Activated CD8-positive, alpha-beta T cell treated with anti-CD3 and anti-CD28 coated beads for 36 hours (primary cell): ENCODE data around the gene GDF11. TPM values are rescaled to one million over a fixed set of nuclear protein-coding genes. Genes with fewer than 3 reads are reported as not detected.

Source experiments
- ATAC-seq: fragments of 200-7000 bp; cut with Tn5 transposase; one replicate; pipeline ENCODE4 v1.10.0; 2021; ENCODE audit warnings: mild to moderate bottlenecking, moderate library complexity
- CTCF ChIA-PET: fragments of 350-600 bp; sonication (Branson Sonifier 250); formaldehyde crosslinking; loops from one replicate; lab custom pipeline; 2021; ENCODE audit warnings: antibody characterized with exemption; lab: Charles Lee
- POLR2A ChIA-PET: fragments of 350-600 bp; sonication (Branson Sonifier 250); formaldehyde crosslinking; loops from one replicate; lab custom pipeline; 2021; ENCODE audit warnings: antibody characterized with exemption; lab: Charles Lee
- DNase-seq: peaks from one replicate; pipeline ENCODE4 v3.0.0-alpha.2; 2020
- H3K27ac Mint-ChIP-seq: one replicate; pipeline ENCODE4 v1.8.0; 2021; ENCODE audit warnings: mild to moderate bottlenecking, mixed read lengths
- H3K27me3 Mint-ChIP-seq: one replicate; pipeline ENCODE4 v1.8.0; 2021; ENCODE audit warnings: mixed read lengths
- H3K36me3 Mint-ChIP-seq: one replicate; pipeline ENCODE4 v1.8.0; 2021; ENCODE audit warnings: low read depth, mixed read lengths
- H3K4me1 Mint-ChIP-seq: one replicate; pipeline ENCODE4 v1.8.0; 2021; ENCODE audit warnings: low read depth, mixed read lengths
- H3K4me3 Mint-ChIP-seq: one replicate; pipeline ENCODE4 v1.8.0; 2021; ENCODE audit warnings: mild to moderate bottlenecking, moderate library complexity, mixed read lengths
- H3K9me3 Mint-ChIP-seq: one replicate; pipeline ENCODE4 v1.8.0; 2021; ENCODE audit warnings: mixed read lengths
- intact Hi-C: fragments of 100-400 bp; cut with micrococcal nuclease; formaldehyde crosslinking; loops from one replicate; pipeline ENCODE4 v1.10.0; 2022
- total RNA-seq, 2 experiments: library from RNA; stranded (reverse); gene quantifications; one replicate each; pipeline ENCODE4 v1.2.3, GENCODE V29; 2021
- TF ChIP-seq, protein P1 (sequence below): fragments of 200-600 bp; IDR thresholded peaks from one replicate; pipeline ENCODE4 v1.8.0; 2022; ENCODE audit warnings: antibody characterized with exemption, mild to moderate bottlenecking

Gene GDF11
- total RNA-seq, 2 experiments from 2014 or later = 7.4 to 9.3 TPM

DNA sequence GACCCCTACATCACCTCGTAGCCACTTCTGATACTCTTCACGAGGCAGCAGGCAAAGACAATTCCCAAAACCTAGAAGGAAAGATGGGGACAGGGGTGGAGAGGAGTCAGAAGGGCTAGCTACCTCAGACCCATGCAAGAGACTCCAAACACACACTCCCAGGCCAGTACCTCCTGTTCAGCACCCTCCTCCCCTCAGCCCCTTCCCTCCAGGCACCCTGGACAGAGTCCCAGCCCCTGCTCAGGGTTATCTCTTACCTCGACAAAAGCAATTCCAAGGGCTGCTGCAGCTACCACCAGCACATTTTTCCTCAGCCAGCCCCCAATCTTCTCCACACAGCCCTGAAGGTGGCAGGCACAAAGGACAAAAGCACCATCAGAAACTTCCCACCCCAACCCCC lies 17.4 kb upstream of the GDF11 start:
- H3K9me3 Mint-ChIP-seq = no peaks in the 10 kb centered on the region
- H3K36me3 Mint-ChIP-seq = peaks cover 6% of the 10 kb centered on the region
- H3K27me3 Mint-ChIP-seq = no peaks in the 10 kb centered on the region
- TF ChIP-seq, protein P1, sequence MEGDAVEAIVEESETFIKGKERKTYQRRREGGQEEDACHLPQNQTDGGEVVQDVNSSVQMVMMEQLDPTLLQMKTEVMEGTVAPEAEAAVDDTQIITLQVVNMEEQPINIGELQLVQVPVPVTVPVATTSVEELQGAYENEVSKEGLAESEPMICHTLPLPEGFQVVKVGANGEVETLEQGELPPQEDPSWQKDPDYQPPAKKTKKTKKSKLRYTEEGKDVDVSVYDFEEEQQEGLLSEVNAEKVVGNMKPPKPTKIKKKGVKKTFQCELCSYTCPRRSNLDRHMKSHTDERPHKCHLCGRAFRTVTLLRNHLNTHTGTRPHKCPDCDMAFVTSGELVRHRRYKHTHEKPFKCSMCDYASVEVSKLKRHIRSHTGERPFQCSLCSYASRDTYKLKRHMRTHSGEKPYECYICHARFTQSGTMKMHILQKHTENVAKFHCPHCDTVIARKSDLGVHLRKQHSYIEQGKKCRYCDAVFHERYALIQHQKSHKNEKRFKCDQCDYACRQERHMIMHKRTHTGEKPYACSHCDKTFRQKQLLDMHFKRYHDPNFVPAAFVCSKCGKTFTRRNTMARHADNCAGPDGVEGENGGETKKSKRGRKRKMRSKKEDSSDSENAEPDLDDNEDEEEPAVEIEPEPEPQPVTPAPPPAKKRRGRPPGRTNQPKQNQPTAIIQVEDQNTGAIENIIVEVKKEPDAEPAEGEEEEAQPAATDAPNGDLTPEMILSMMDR = no peak
- intact Hi-C loops = no loop called here
- ATAC-seq (no peak), DNase-seq (no peak)
- POLR2A ChIA-PET = interaction anchor here (0.6 to 1.9 kb wide), 3 partner anchors 10 to 13 kb away, joined by 3 to 6 read pairs (median 4); no protein-coding TSS in a partner anchor
- no peak overlapping the region for H3K4me3 Mint-ChIP-seq
- peak overlapping the region; percentile 50 for H3K27ac Mint-ChIP-seq
- peaks cover 29% of the 10 kb centered on the region for H3K4me1 Mint-ChIP-seq
- CTCF ChIA-PET = interaction anchor here (0.9 to 7.1 kb wide), 7 partner anchors 9 to 80 kb away, joined by 3 to 87 read pairs (median 7); partner anchors contain the start of gene BLOC1S1

DNA sequence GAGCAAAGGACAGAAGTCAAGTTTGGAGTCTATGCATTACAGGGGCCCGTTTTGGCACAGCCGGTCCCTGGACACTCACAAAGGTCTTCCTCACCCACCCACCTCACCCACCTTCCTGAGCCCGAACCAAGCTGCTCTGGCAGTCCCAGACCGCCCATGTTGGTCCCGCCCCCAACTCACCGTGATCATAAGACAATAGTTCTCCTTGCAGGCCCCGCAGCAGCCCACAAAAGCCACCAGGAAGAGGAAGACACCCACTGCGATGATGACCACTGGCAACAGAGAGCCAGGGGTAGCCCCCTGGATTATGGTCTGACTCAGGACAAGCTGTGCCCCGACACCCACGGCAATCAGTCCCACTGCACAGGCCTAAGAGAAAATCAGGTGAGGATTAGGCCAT lies 16.0 kb upstream of the GDF11 start:
- Mint-ChIP-seq H3K4me3 (peak overlapping the region; percentile 85), H3K36me3 (peaks cover 7% of the 10 kb centered on the region), H3K9me3 (no peaks in the 10 kb centered on the region), H3K27ac (peak overlapping the region; percentile 82), H3K4me1 (peaks cover 33% of the 10 kb centered on the region), H3K27me3 (no peaks in the 10 kb centered on the region)
- POLR2A ChIA-PET = interaction anchor here (5.0 kb wide), 1 partner anchor 8 kb away, joined by 44 read pairs; the partner anchor contains the start of genes BLOC1S1 and RDH5
- no peak for DNase-seq
- TF ChIP-seq, protein P1 = no peak
- ATAC-seq = no peak
- CTCF ChIA-PET = no interaction called here
- intact Hi-C loops = no loop called here

DNA sequence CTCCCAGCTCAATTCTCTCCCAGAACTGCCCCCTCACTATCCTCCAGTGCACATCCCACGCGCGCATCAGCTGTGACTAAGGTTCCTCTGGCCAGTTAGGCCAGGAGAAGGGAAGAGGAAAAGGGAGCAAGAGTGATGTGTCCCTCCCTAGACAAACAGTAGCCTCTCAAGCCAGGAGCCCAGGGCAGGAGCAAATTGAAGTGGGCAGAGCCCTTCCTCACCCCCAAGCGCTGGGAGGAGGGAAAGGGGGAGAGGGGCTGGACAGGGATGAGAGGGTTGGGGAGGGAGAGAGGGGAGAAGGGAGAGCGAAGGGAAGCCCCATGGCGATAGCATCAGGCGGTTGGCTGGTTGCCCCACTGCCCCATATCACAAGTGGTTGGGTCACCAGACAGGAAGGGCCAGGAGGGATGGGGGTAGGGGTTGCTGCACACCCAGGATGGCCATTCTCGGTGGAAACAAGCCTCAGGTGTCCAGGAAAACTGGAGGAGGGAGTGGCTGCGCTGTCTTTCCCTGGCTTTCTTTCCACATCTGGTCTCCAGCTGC lies 15.2 kb upstream of the GDF11 start:
- no peaks in the 10 kb centered on the region for H3K27me3 Mint-ChIP-seq
- peaks cover 33% of the 10 kb centered on the region for H3K4me1 Mint-ChIP-seq
- no peak for ATAC-seq
- H3K4me3 Mint-ChIP-seq = peak overlapping the region; percentile 85
- POLR2A ChIA-PET = interaction anchor here (1.2 to 5.0 kb wide), 2 partner anchors 9 to 16 kb away, joined by 4 to 44 read pairs; partner anchors contain the start of genes BLOC1S1 and RDH5
- DNase-seq = no peak
- no peaks in the 10 kb centered on the region for H3K9me3 Mint-ChIP-seq
- peak overlapping the region; percentile 82 for H3K27ac Mint-ChIP-seq
- TF ChIP-seq, protein P1 = no peak
- CTCF ChIA-PET = no interaction called here
- intact Hi-C loops = no loop called here
- H3K36me3 Mint-ChIP-seq = peaks cover 7% of the 10 kb centered on the region

DNA sequence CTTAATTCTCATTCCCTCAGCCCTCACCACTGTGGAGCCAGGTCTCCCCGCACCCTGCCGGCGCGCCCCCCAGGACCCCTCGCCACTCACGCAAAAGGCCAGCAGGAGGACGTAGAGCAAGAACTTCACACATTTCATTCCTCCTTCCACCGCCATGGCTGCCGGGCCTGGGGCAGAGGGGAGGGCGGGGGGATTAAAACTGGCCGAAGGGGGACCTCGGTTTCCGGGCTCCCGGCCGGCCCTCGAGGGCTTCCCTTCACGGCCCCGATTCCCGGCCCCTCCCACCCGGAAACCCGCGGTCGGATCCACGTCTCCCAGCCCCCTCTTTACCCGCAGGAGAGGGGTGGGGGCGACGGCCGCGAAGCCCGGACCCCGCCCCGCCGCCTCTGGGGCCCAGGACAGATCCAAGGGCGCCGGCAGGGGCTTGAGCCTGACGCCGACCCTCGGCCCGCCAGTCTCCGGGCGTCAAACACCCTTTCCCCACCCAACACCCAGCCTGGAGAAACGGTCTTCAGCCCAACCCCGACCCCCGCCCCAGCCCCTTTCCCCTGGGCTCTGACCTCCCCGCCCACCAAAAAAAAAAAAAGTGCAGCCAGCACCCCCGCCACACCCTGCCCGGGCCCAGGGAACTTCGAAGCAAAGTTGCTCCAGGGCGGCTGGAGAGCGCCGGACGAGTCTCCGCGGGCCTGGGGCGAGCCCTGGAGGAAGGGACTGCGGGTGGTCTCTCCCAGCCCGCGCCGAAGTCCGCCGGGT lies 14.6 kb upstream of the GDF11 start:
- H3K4me1 Mint-ChIP-seq = peaks cover 33% of the 10 kb centered on the region
- peak overlapping the region; percentile 82 for H3K27ac Mint-ChIP-seq
- H3K27me3 Mint-ChIP-seq = no peaks in the 10 kb centered on the region
- no peaks in the 10 kb centered on the region for H3K9me3 Mint-ChIP-seq
- peaks cover 7% of the 10 kb centered on the region for H3K36me3 Mint-ChIP-seq
- H3K4me3 Mint-ChIP-seq = peak overlapping the region; percentile 85
- intact Hi-C loops = no loop called here
- POLR2A ChIA-PET = interaction anchor here (1.0 to 5.0 kb wide), 8 partner anchors 10 to 389 kb away, joined by 3 to 44 read pairs (median 5); partner anchors contain the start of genes BLOC1S1, DNAJC14, PYM1 and RDH5
- DNase-seq (peak; percentile 38), ATAC-seq (peak; percentile 5)
- CTCF ChIA-PET = interaction anchor here (1.5 to 3.5 kb wide), 3 partner anchors 11 to 72 kb away, joined by 7 to 52 read pairs (median 20); partner anchors contain the start of gene BLOC1S1
- TF ChIP-seq, protein P1 = no peak
